CD8-positive, alpha-beta memory T cell (primary cell): ENCODE measurements around the gene AMBRA1. TPM values are rescaled to one million over a fixed set of nuclear protein-coding genes. Genes with fewer than 3 reads are reported as not detected.

Source experiments
- CTCF ChIA-PET: fragments of 350-600 bp; sonication (Branson Sonifier 250); formaldehyde crosslinking; loops from one replicate; lab custom pipeline; 2021; ENCODE audit warnings: antibody characterized with exemption; lab: Charles Lee
- POLR2A ChIA-PET: fragments of 350-600 bp; sonication (Branson Sonifier 250); formaldehyde crosslinking; loops from one replicate; lab custom pipeline; 2021; ENCODE audit warnings: antibody characterized with exemption; lab: Charles Lee
- DNase-seq, 5 donors: peaks; one replicate each; pipeline versions ENCODE4 v3.0.0 to v3.0.0-alpha.2; 2020 to 2022; ENCODE audit warnings: mixed read lengths in 1 of 5
- H3K27ac ChIP-seq: one replicate; pipeline ENCODE4 v1.7.0; 2013; ENCODE audit warnings: low read depth, mild to moderate bottlenecking, low read length, moderate library complexity
- H3K27me3 ChIP-seq: 2 replicates; pipeline ENCODE4 v1.7.0; 2013; ENCODE audit warnings: low read length, mild to moderate bottlenecking; ENCODE audit not compliant: insufficient read depth, poor library complexity, severe bottlenecking
- H3K36me3 ChIP-seq: 2 replicates; pipeline ENCODE4 v1.7.0; 2013; ENCODE audit warnings: mild to moderate bottlenecking, low read length, moderate library complexity; ENCODE audit not compliant: insufficient read depth
- H3K4me1 ChIP-seq: 2 replicates; pipeline ENCODE4 v1.7.0; 2013; ENCODE audit warnings: mild to moderate bottlenecking, low read length, moderate library complexity; ENCODE audit not compliant: insufficient read depth
- H3K4me3 ChIP-seq: 2 replicates; pipeline ENCODE4 v1.7.0; 2013; ENCODE audit warnings: mild to moderate bottlenecking, low read length
- H3K9me3 ChIP-seq: 2 replicates; pipeline ENCODE4 v1.7.0; 2013; ENCODE audit warnings: mild to moderate bottlenecking, low read length
- H3K27ac Mint-ChIP-seq, 8 donors: one replicate each; pipeline ENCODE4 v1.8.0; 2020 to 2021; ENCODE audit warnings: mixed read lengths in 8 of 8, mild to moderate bottlenecking in 6 of 8, inconsistent platforms in 3 of 8, moderate library complexity in 3 of 8
- H3K27me3 Mint-ChIP-seq, 2 donors: one replicate each; pipeline ENCODE4 v1.8.0; 2020 to 2021; ENCODE audit warnings: mixed read lengths in 2 of 2, mild to moderate bottlenecking in 1 of 2, moderate library complexity in 1 of 2
- H3K36me3 Mint-ChIP-seq, 3 donors: one replicate each; pipeline ENCODE4 v1.8.0; 2020 to 2021; ENCODE audit warnings: mixed read lengths in 3 of 3, inconsistent platforms in 1 of 3, mild to moderate bottlenecking in 1 of 3
- H3K4me1 Mint-ChIP-seq, 3 donors: one replicate each; pipeline ENCODE4 v1.8.0; 2020 to 2021; ENCODE audit warnings: mixed read lengths in 3 of 3, inconsistent platforms in 1 of 3, mild to moderate bottlenecking in 1 of 3
- H3K4me3 Mint-ChIP-seq, 7 donors: one replicate each; pipeline ENCODE4 v1.8.0; 2020 to 2021; ENCODE audit warnings: mixed read lengths in 7 of 7, mild to moderate bottlenecking in 6 of 7, moderate library complexity in 4 of 7, inconsistent platforms in 2 of 7
- H3K9me3 Mint-ChIP-seq, 5 donors: one replicate each; pipeline ENCODE4 v1.8.0; 2020 to 2022; ENCODE audit warnings: mixed read lengths in 5 of 5, mild to moderate bottlenecking in 3 of 5, moderate library complexity in 2 of 5, inconsistent platforms in 1 of 5
- polyA plus RNA-seq: library from polyadenylated mRNA; unstranded; fragments of 300-500 nt; fragmentation: Illumina TruSeq; gene quantifications from one replicate; pipeline ENCODE4 v1.2.3, GENCODE V29; 2021
- total RNA-seq, 2 experiments: library from RNA; stranded (reverse); gene quantifications; one replicate each; pipeline ENCODE4 v1.2.3, GENCODE V29; 2021

The AMBRA1 gene
- total and polyA plus RNA-seq, 3 experiments from 2014 or later: 13.6 to 33.3 (median 31.3) TPM

DNA sequence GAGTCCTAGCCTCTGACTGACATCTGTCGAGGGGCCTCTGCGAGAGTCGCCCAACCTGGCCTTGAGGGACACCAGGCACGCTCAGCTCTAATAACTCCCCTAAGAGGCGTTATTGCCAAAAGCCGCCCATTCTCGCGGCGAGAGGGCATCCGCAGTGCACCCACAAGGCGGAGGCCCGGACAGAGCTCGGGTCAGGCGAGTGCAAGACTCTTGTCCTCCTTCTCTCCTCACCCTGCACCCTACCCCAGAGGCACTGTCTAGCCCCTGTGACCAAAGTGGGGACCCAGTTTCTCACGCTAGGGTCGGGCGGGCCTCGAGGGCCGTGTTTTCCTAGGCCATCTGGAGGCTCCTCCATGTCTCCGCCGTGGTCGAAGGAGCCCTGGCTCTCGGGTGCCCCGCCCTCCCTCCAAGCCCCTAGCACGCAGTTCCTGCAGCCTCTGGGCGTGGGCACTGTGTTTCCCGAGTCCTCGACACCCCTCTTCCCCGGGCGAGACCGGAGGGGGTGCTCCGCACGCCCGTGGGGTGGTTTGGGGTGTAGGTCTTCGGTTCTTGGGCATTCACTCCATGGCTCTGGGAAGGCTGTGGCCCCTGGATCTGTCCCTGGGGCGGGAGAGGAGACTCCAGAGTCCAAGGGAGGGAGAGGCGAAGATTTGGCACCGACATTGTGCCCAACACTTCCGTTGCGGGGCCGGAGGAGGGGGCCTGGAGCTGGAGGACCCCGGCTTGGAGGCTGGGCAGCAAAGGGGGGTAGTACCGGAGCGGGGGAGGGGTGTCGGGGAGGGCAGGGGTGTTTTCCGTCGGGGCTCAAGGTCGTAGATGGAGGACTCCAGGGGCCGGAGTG is 203.3 kb downstream of the AMBRA1 start:
- Mint-ChIP-seq H3K9me3 (peaks cover 0 to 5% (median 0%) of the 10 kb centered on the region in 5 donors), H3K4me3 (peak overlapping the region in 4 of 7 donors; percentile 12 to 59 (median 42)), H3K4me1 (peaks cover 26 to 41% (median 29%) of the 10 kb centered on the region in 3 donors), H3K36me3 (peaks cover 0 to 6% (median 0%) of the 10 kb centered on the region in 3 donors), H3K27ac (no peak overlapping the region), H3K27me3 (peaks cover 52 to 65% of the 10 kb centered on the region in 2 donors)
- Histone ChIP-seq H3K9me3 (no peaks in the 10 kb centered on the region), H3K4me3 (no peak overlapping the region), H3K36me3 (no peaks in the 10 kb centered on the region), H3K4me1 (peaks cover 22% of the 10 kb centered on the region), H3K27me3 (peaks cover 30% of the 10 kb centered on the region), H3K27ac (no peak overlapping the region)
- no peak for DNase-seq
- CTCF ChIA-PET: interaction anchor here (1.2 to 2.7 kb wide), 5 partner anchors 8 to 147 kb away, joined by 3 to 10 read pairs (median 6); no protein-coding TSS in a partner anchor
- POLR2A ChIA-PET: no interaction called here

GRCh38 chr11:46389450-46390330 is 204.1 kb downstream of the AMBRA1 start:
- H3K27ac Mint-ChIP-seq: no peak overlapping the region
- peaks cover 0 to 6% (median 0%) of the 10 kb centered on the region in 3 donors for H3K36me3 Mint-ChIP-seq
- H3K9me3 ChIP-seq: no peaks in the 10 kb centered on the region
- H3K9me3 Mint-ChIP-seq: peaks cover 0 to 5% (median 0%) of the 10 kb centered on the region in 5 donors
- H3K4me1 ChIP-seq: peaks cover 22% of the 10 kb centered on the region
- H3K4me3 ChIP-seq: peak overlapping the region; percentile 32
- peak overlapping the region in 6 of 7 donors; percentile 12 to 59 (median 42) for H3K4me3 Mint-ChIP-seq
- peaks cover 26 to 41% (median 29%) of the 10 kb centered on the region in 3 donors for H3K4me1 Mint-ChIP-seq
- peaks cover 30% of the 10 kb centered on the region for H3K27me3 ChIP-seq
- H3K27me3 Mint-ChIP-seq: peaks cover 56 to 72% of the 10 kb centered on the region in 2 donors
- no peak for DNase-seq
- no peak overlapping the region for H3K27ac ChIP-seq
- POLR2A ChIA-PET: no interaction called here
- CTCF ChIA-PET: interaction anchor here (1.2 to 2.7 kb wide), 6 partner anchors 9 to 146 kb away, joined by 3 to 10 read pairs (median 6); no protein-coding TSS in a partner anchor
- H3K36me3 ChIP-seq: no peaks in the 10 kb centered on the region

DNA sequence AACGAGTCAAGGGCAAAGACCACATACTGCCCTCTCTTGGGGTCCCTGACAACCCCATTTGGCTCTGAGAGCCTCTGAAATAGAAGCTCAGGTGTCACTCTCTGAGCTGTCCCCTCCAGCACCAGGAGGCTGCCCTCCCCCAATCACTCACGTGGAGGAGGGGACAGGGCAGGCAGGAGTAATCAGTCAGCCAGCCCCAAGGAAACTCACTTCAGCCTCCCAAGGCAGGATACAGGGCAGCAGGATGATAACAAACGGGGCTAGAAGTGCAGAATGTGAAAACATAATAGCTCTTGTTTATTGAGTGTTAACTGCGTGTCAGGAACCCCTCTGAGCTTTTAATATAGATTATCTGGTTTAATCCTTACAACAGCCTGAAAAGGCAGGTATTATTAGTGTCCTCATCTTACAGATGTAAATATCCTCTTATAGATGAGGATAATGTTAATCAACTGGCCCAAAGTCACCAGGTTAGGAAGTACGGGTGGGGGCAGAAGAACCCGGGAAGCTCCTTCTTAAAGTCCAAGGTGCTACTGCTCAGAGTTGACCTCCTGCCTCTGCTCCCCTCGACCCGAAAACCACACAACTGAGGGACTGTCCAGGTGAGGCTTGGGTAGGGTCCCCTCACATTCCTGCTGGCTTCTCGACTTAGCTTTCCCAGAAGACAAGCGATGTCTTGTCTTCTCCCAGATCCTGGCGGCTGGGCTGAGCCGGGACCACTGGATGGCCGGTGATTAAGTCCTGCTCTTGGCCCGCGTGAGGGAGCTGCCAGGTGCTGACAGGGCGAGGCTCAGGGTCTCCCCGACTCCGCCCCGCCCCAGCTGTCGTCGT is 205.0 kb downstream of the AMBRA1 start:
- H3K4me1 Mint-ChIP-seq: peaks cover 25 to 41% (median 29%) of the 10 kb centered on the region in 3 donors
- no peak overlapping the region for H3K4me3 ChIP-seq
- ChIA-PET POLR2A (no interaction called here), CTCF (interaction anchor here (1.2 to 2.7 kb wide), 5 partner anchors 9 to 145 kb away, joined by 3 to 10 read pairs (median 6); no protein-coding TSS in a partner anchor)
- H3K27me3 Mint-ChIP-seq: peaks cover 57 to 74% of the 10 kb centered on the region in 2 donors
- peaks cover 35% of the 10 kb centered on the region for H3K27me3 ChIP-seq
- peak overlapping the region in 4 of 7 donors; percentile 18 to 60 (median 52) for H3K4me3 Mint-ChIP-seq
- no peak overlapping the region for H3K27ac ChIP-seq
- peaks cover 0 to 6% (median 0%) of the 10 kb centered on the region in 3 donors for H3K36me3 Mint-ChIP-seq
- no peak overlapping the region for H3K27ac Mint-ChIP-seq
- peaks cover 0 to 5% (median 0%) of the 10 kb centered on the region in 5 donors for H3K9me3 Mint-ChIP-seq
- no peaks in the 10 kb centered on the region for H3K9me3 ChIP-seq
- no peaks in the 10 kb centered on the region for H3K36me3 ChIP-seq
- peaks cover 22% of the 10 kb centered on the region for H3K4me1 ChIP-seq
- no peak for DNase-seq

- H3K27me3 ChIP-seq: peaks cover 36% of the 10 kb centered on the region
- no peak for DNase-seq
- ChIA-PET CTCF (interaction anchor here (0.9 to 2.7 kb wide), 5 partner anchors 8 to 229 kb away, joined by 3 to 8 read pairs (median 6); partner anchors contain the start of genes ATG13 and HARBI1), POLR2A (no interaction called here)
- Mint-ChIP-seq H3K4me1 (peaks cover 22 to 39% (median 27%) of the 10 kb centered on the region in 3 donors), H3K36me3 (peaks cover 0 to 6% (median 0%) of the 10 kb centered on the region in 3 donors), H3K9me3 (peaks cover 0 to 5% (median 0%) of the 10 kb centered on the region in 5 donors), H3K27me3 (peaks cover 58 to 77% of the 10 kb centered on the region in 2 donors), H3K4me3 (peak overlapping the region in 1 of 7 donors; percentile 18), H3K27ac (peak overlapping the region in 1 of 8 donors; percentile 12)
- no peak overlapping the region for H3K27ac ChIP-seq
- H3K4me1 ChIP-seq: peaks cover 21% of the 10 kb centered on the region
- H3K9me3 ChIP-seq: no peaks in the 10 kb centered on the region
- H3K36me3 ChIP-seq: no peaks in the 10 kb centered on the region
- H3K4me3 ChIP-seq: no peak overlapping the region
Observed at GRCh38 chr11:46387919-46388618, 205.8 kb downstream of the AMBRA1 start.

DNA sequence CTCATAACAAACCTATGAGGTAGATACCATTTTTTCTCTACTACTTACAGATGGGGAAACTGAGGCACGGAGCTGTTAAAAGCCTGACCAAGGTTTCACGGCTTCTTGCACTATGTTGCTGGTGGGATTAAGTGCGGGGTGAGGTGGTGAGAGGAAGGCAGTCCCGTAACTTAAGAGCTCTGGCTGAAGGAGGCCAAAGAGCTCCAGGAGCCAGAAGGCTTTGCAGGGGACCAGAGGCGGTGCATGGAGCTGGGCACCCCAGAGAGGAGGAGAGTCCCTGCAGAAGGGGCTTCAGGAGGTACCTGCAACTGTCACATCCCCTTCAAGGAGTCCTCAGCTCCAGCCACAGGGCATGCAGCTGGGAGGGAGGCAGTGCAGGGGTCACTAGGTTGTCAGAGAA is 206.4 kb downstream of the AMBRA1 start:
- peaks cover 0 to 6% (median 0%) of the 10 kb centered on the region in 3 donors for H3K36me3 Mint-ChIP-seq
- no peak overlapping the region for H3K27ac ChIP-seq
- H3K27me3 ChIP-seq: peaks cover 42% of the 10 kb centered on the region
- DNase-seq: no peak
- no peak overlapping the region for H3K4me3 ChIP-seq
- H3K9me3 ChIP-seq: no peaks in the 10 kb centered on the region
- no peaks in the 10 kb centered on the region for H3K36me3 ChIP-seq
- ChIA-PET POLR2A (no interaction called here), CTCF (interaction anchor here (0.9 to 2.7 kb wide), 6 partner anchors 11 to 230 kb away, joined by 3 to 8 read pairs (median 4); partner anchors contain the start of genes ATG13 and HARBI1)
- peaks cover 22% of the 10 kb centered on the region for H3K4me1 ChIP-seq
- H3K4me1 Mint-ChIP-seq: peaks cover 17 to 36% (median 21%) of the 10 kb centered on the region in 3 donors
- no peak overlapping the region for H3K4me3 Mint-ChIP-seq
- H3K9me3 Mint-ChIP-seq: peaks cover 0 to 3% (median 0%) of the 10 kb centered on the region in 5 donors
- H3K27me3 Mint-ChIP-seq: peaks cover 53 to 73% of the 10 kb centered on the region in 2 donors
- H3K27ac Mint-ChIP-seq: no peak overlapping the region

DNA sequence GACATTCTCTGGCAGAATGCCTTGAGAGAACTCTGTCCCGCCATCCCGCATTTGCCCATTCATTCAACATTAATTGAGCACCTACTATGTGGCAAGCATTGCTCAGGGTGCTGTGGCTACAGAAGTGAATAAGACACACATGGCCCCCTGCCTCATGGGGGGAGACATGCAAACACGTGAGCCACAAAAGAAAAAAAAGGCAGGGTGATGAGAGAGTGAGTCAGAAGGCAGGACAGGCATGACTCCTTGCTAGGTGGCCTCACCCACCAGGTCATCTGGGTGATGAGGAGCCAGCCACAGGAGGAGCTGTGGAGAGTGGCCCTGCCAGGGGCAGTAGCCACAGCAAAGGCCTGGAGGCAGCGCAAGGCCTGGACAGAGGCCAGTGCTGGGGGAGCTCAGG is 207.1 kb downstream of the AMBRA1 start:
- Mint-ChIP-seq H3K27ac (no peak overlapping the region), H3K36me3 (peaks cover 0 to 6% (median 0%) of the 10 kb centered on the region in 3 donors), H3K4me3 (peak overlapping the region in 1 of 7 donors; percentile 71), H3K9me3 (peaks cover 0 to 3% (median 0%) of the 10 kb centered on the region in 5 donors), H3K27me3 (peaks cover 54 to 77% of the 10 kb centered on the region in 2 donors), H3K4me1 (peaks cover 17 to 40% (median 21%) of the 10 kb centered on the region in 3 donors)
- ChIA-PET POLR2A (no interaction called here), CTCF (interaction anchor here (1.0 to 1.2 kb wide), 3 partner anchors 12 to 231 kb away, joined by 3 to 5 read pairs (median 3); partner anchors contain the start of genes ATG13 and HARBI1)
- DNase-seq: no peak
- peaks cover 46% of the 10 kb centered on the region for H3K27me3 ChIP-seq
- no peaks in the 10 kb centered on the region for H3K9me3 ChIP-seq
- no peak overlapping the region for H3K27ac ChIP-seq
- no peaks in the 10 kb centered on the region for H3K36me3 ChIP-seq
- peaks cover 28% of the 10 kb centered on the region for H3K4me1 ChIP-seq
- no peak overlapping the region for H3K4me3 ChIP-seq
